Ramos (cell line): Measurements from ENCODE around the gene KDM6A.
"Not testable (repeated sequence)": the region's sequence is repeated elsewhere in the genome, so short reads cannot be mapped to it uniquely, and the experiment has no call there.

Experiments used
- in situ Hi-C: fragments of 300-500 bp; cut with MboI; formaldehyde crosslinking; loops from one replicate; pipeline ENCODE4 v1.14.3; 2022; ENCODE audit warnings: low sequenced_read_pairs; ENCODE audit not compliant: unreplicated experiment

KDM6A gene

GRCh38 chrX:44872821-44873414 is at the start of gene KDM6A:
KDM6A (plus strand) TSS chrX:44873188; CDS start chrX:44873552, 364 bp downstream.
- in situ Hi-C loops, result no loop called here

DNA sequence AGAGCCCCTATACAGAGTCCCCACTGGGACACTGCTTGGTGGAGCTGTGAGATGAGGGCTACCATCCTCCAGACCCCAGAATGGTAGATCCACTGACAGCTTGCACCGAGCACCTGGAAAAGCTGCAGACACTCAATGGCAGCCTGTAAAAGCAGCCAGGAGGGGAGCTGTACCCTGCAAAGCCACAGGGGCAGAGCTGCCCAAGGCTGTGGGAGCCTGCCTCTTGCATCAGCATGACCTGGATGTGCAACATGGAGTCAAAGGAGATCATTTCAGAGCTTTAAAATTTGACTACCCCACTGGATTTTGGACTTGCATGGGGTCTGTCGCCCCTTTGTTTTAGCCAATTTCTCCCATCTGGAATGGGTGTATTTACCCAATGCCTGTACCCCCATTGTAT is 49.8 kb upstream of the KDM6A start:
- in situ Hi-C loops, result not testable (repeated sequence)

- in situ Hi-C loops, result no loop called here
Observed at GRCh38 chrX:44828008-44828605, 44.9 kb upstream of the KDM6A start.

GRCh38 chrX:44829832-44830231 is 43.2 kb upstream of the KDM6A start:
- in situ Hi-C loops, result no loop called here

DNA sequence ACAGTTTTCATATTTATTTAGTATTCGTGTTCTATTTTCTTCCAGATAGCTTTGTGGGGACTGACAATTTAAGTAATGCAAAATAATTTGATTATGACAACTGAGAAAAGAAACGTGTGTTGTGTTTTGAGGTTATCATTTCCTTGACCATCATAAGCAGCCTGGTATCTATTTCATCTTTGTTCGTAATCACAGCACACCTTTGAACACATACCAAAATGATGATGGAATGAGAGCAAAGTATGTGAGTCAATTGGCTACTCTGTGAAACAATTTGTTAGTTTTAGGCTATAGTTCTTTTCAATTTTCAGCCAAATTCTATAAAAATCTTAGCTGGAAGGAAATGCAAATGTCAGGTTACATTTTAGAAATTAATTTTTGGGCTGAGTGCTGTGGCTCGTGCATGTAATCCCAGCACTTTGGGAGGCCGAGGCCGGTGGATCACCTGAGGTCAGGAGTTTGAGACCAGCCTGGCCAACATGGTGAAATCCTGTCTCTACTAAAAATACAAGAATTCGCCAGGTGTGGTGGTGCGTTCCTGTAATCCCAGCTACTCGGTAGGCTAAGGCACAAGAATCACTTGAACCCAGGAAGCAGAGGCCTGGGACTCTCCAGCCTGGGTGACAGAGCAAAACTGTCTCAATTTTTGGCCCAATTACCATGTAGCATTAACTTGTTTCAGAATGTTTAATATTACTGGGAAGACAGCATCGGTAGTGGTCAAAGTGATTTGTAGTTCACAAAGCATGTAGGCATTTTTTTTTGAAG is 30.3 kb upstream of the KDM6A start:
- in situ Hi-C loops, result no loop called here

- in situ Hi-C loops, result no loop called here
Observed at GRCh38 chrX:44843318-44843702, 29.7 kb upstream of the KDM6A start.

- in situ Hi-C loops, result no loop called here
Observed at GRCh38 chrX:44843753-44844152, 29.2 kb upstream of the KDM6A start, which contains the start of gene DUSP21. DUSP21 (plus strand) TSS chrX:44844021; CDS start chrX:44844133, 112 bp downstream.

DNA sequence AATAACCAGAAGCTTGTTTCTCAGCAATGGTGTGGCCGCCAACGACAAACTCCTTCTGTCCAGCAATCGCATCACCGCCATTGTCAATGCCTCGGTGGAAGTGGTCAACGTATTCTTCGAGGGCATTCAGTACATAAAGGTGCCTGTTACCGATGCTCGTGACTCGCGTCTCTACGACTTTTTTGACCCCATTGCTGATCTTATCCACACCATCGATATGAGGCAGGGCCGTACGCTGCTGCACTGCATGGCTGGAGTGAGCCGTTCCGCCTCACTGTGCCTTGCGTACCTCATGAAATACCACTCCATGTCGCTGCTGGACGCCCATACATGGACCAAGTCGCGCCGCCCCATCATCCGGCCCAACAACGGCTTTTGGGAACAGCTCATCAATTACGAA is 28.8 kb upstream of the KDM6A start:
- in situ Hi-C loops, result no loop called here

DNA sequence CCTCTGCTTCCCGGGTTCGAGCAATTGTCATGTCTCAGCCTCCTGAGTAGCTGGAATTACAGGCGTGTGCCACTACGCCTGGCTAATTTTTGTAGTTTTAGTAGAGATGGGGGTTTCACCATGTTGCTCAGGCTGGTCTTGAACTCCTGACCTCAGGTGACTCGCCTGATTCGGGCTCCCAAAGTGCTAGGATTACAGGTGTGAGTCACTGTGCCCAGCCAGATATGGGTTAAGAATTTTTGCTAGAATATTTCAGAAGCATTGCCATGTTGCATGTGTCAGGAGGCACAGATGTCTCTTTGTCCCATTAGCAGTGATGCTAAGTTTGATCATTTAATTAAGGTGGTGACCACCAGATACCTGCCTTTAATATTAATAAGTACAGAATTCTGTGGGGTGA is 22.1 kb upstream of the KDM6A start:
- in situ Hi-C loops, result not testable (repeated sequence)

DNA sequence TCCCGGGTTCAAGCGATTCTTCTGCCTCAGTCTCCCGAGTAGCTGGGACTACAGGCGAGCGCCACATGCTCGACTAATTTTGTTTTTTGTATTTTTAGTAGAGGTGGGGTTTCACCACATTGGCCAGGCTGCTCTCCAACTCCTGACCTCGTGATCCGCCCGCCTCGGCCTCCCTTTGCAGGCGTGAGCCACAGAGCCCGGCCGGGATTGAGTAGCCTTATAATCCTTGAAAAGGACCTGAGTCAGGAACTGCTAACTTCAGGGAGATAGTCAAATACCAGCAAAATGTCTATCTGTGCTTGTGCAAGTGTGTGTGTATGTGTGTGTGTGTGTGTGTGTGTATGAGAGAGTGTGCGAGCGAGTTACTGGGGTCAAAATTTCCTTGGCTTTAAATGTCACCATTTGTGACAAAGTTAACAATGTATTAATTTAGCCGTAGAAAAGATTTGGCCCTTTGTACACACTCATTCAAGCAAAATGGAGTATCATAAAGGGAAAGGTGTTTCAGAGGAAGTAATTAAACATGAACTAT is 1.8 kb upstream of the KDM6A start:
- in situ Hi-C loops, result no loop called here

GRCh38 chrX:44871931-44872820 is 812 bp upstream of the KDM6A start:
- in situ Hi-C loops, result no loop called here

DNA sequence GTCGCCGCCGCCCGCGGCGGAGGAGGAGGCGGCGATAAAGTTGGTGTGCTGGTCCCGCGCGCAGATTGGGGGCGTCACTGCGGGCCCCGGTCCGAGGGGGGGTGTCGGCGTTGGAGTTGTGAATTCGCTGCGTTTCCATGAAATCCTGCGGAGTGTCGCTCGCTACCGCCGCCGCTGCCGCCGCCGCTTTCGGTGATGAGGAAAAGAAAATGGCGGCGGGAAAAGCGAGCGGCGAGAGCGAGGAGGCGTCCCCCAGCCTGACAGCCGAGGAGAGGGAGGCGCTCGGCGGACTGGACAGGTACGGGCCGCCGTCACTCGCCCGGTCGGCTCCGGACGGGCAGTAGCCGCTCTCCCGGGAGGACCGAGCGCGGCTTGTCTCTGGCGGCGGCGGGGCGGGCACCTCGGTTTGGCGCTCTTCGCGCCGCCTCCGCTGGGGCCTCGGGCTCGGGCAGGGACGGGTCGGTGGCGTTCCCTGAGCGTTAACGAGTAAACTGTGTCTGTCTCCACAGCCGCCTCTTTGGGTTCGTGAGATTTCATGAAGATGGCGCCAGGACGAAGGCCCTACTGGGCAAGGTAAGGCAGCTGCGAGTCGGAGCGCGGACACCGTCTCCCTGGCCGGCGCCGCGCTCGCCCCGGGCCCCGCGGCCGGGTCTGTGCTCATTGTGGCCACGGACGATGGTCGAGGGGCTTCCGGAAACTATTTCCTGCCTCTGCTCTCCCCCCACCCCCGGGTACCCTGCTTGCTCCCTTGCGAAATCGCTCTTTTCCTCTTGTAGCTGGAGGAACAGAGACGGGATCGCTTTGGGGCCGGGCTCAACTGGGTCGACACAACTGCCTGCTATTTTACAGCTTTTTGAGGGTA is 658 bp downstream of the KDM6A start:
- in situ Hi-C loops, result no loop called here

- in situ Hi-C loops, result loop anchor here (25.0 kb wide), 1 partner anchor 188 kb away; no protein-coding TSS in a partner anchor
Observed at GRCh38 chrX:44874420-44875184, 1.6 kb downstream of the KDM6A start.

DNA sequence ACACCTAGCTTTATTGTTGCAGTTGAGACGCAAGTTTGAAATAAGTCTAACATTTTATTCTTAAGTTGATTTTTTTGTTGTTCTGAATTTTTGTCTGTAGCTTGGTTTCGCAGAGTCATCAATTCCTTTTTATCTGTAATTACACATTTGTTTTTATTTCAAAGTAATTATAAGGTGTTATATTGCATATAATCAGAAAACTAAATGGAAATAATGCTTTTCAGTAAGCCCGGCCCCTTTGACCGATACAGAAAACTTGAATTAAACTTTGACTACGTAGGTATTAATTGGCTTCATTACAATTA is 2.1 kb downstream of the KDM6A start:
- in situ Hi-C loops, result loop anchor here (25.0 kb wide), 1 partner anchor 187 kb away; no protein-coding TSS in a partner anchor

DNA sequence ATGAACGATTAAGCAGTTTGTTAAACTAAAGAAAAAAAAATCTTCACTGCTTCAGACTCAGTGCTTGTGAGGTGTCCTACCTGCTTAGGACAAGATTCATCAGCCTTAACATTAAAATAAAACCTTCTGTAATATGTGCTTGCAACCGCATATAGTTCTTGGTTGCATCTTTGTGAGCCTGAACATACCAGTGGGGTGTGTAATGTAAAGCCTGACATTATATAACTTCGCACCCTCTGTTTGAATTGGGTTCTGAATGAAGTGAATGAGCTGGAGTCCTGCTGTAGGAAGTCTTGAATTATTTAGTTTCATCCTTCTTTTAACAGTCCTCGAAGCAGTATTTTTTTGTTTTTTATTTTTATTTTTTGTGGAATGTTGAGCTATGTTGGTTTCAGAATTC is 3.1 kb downstream of the KDM6A start:
- in situ Hi-C loops, result loop anchor here (25.0 kb wide), 1 partner anchor 186 kb away; no protein-coding TSS in a partner anchor

- in situ Hi-C loops, result loop anchor here (25.0 kb wide), 1 partner anchor 186 kb away; no protein-coding TSS in a partner anchor
Observed at GRCh38 chrX:44876767-44877166, 3.8 kb downstream of the KDM6A start.

DNA sequence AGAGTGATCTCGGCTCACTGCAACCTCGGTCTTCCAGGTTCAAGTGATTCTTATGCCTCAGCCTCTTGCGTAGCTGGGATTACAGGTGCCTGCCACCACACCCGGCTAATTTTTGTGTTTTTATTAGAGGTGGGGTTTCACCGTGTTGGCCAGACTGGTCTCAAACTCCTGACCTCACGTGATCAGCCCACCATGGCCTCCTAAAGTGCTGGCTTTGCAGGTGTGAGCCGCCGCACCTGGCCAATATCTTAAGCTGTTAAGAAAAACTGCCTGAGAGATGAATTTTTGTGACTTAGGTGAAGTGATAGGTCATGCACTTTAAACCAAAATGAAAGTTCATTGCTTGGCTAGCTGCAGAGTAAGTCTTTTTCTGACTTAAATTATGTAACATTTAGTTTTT is 5.8 kb downstream of the KDM6A start:
- in situ Hi-C loops, result loop anchor here (25.0 kb wide), 1 partner anchor 184 kb away; no protein-coding TSS in a partner anchor

GRCh38 chrX:44881549-44881948 is 8.6 kb downstream of the KDM6A start:
- in situ Hi-C loops, result loop anchor here (25.0 kb wide), 1 partner anchor 181 kb away; no protein-coding TSS in a partner anchor
